GM18858 (cell line): ENCODE results near the gene TJP2.

Source experiments
- ATAC-seq: cut with Tn5 transposase; IDR thresholded peaks from one replicate; pipeline ENCODE4 v1.9.1; 2021; ENCODE audit not compliant: unreplicated experiment

TJP2 gene

GRCh38 chr9:69173891-69174615 lies at the start of gene TJP2:
Gene TJP2, plus strand, starts transcription at chr9:69174277. Its CDS starts 96 bp downstream, at chr9:69174373.
- peak; percentile 25 for ATAC-seq

- ATAC-seq: no peak
These were observed 43.3 kb upstream of the TJP2 start for GRCh38 chr9:69130456-69131441.

GRCh38 chr9:69131682-69132081 lies 42.4 kb upstream of the TJP2 start:
- ATAC-seq: no peak

- ATAC-seq: no peak
These were observed 41.7 kb upstream of the TJP2 start for GRCh38 chr9:69132361-69132760.

- ATAC-seq: no peak
These were observed 39.7 kb upstream of the TJP2 start for GRCh38 chr9:69134412-69134811.

- no peak for ATAC-seq
These were observed 37.9 kb upstream of the TJP2 start for GRCh38 chr9:69136185-69136584.

GRCh38 chr9:69136779-69137178 lies 37.3 kb upstream of the TJP2 start:
- ATAC-seq: no peak

GRCh38 chr9:69137311-69137710 lies 36.8 kb upstream of the TJP2 start:
- no peak for ATAC-seq

GRCh38 chr9:69139596-69139995 lies 34.5 kb upstream of the TJP2 start:
- ATAC-seq: no peak

GRCh38 chr9:69140123-69140735 lies 33.8 kb upstream of the TJP2 start:
- ATAC-seq: no peak

- ATAC-seq: no peak
These were observed 32.2 kb upstream of the TJP2 start for GRCh38 chr9:69141851-69142250.

- no peak for ATAC-seq
These were observed 30.8 kb upstream of the TJP2 start for GRCh38 chr9:69143291-69143690.

GRCh38 chr9:69145144-69145715 lies 28.8 kb upstream of the TJP2 start:
- ATAC-seq: no peak

- no peak for ATAC-seq
These were observed 26.8 kb upstream of the TJP2 start for GRCh38 chr9:69147041-69147834.

GRCh38 chr9:69149321-69149807 lies 24.7 kb upstream of the TJP2 start:
- ATAC-seq: no peak

GRCh38 chr9:69151506-69151905 lies 22.6 kb upstream of the TJP2 start:
- no peak for ATAC-seq

GRCh38 chr9:69153707-69154521 lies 20.2 kb upstream of the TJP2 start:
- no peak for ATAC-seq

- peak; percentile 98 for ATAC-seq
These were observed 18.6 kb upstream of the TJP2 start for GRCh38 chr9:69155341-69156030.
